K562 (cell line): Measurements from ENCODE around the gene ARHGAP23. TPM values are rescaled to one million over a fixed set of nuclear protein-coding genes. Genes with fewer than 3 reads are reported as not detected.
A peak's percentile ranks its signal among the peaks of the same experiment; 100 is the strongest.

Source experiments
- ATAC-seq: fragments of 200-7000 bp; cut with Tn5 transposase; 3 replicates; pipeline ENCODE4 v1.9.1; 2020; ENCODE audit warnings: moderate library complexity
- BruUV-seq: library from RNA; stranded (reverse); fragments of 400-500 nt; replicated peaks from 2 replicates; lab custom pipeline; 2021; lab: Mats Ljungman, UMichigan
- CTCF ChIA-PET: fragments of 300-600 bp; formaldehyde crosslinking; extraction: SDS; loops from one replicate; lab custom pipeline; 2021; ENCODE audit warnings: low intra/inter-chr PET ratio; lab: Yijun Ruan, JAX
- POLR2A ChIA-PET: fragments of 300-600, 350-650 bp; sonication (Branson Sonifier 250); formaldehyde crosslinking; extraction: SDS; loops from one replicate; lab custom pipeline; 2021; ENCODE audit warnings: antibody characterized with exemption, inconsistent platforms; lab: Yijun Ruan, JAX
- DNase-seq, 4 experiments: peaks; one replicate each; pipeline versions ENCODE4 v3.0.0 to v3.0.0-alpha.2; 2011 to 2018; ENCODE audit warnings: low spot score in 3 of 4, mixed read lengths in 3 of 4; ENCODE audit errors: extremely low read depth in 1 of 4
- FAIRE-seq: peaks from 2 replicates; lab custom pipeline; 2011; peaks lifted over from hg19 to GRCh38; lab: Jason Lieb, UNC
- H2AFZ ChIP-seq: 2 replicates; pipeline ENCODE4 v1.6.0; 2011; ENCODE audit warnings: low read depth, low read length, control low read depth, inconsistent platforms
- H3K27ac ChIP-seq: fragments of 200-600 bp; 3 replicates; pipeline ENCODE4 v1.8.0; 2011; ENCODE audit warnings: low read depth, mild to moderate bottlenecking, control low read depth, inconsistent platforms, low read length, moderate library complexity, mixed read lengths; ENCODE audit errors: extremely low read depth
- H3K27me3 ChIP-seq, 2 experiments: fragments of 300-600 bp in 1 of 2; 2 replicates in 1 of 2; 3 replicates in 1 of 2; pipeline versions ENCODE4 v1.6.0 to v1.8.0; 2011; ENCODE audit warnings: inconsistent platforms in 2 of 2, low read length in 2 of 2, mild to moderate bottlenecking in 1 of 2, mixed read lengths in 1 of 2, moderate library complexity in 1 of 2; ENCODE audit not compliant: control insufficient read depth in 2 of 2, insufficient read depth in 2 of 2
- H3K36me3 ChIP-seq: fragments of 300-600 bp; 3 replicates; pipeline ENCODE4 v1.8.0; 2011; ENCODE audit warnings: mild to moderate bottlenecking, low read length, inconsistent platforms; ENCODE audit not compliant: control insufficient read depth, insufficient read depth
- H3K4me1 ChIP-seq, 2 experiments: fragments of 200-600 bp in 1 of 2; replicated peaks in 1 of 2; 2 replicates in 1 of 2; 3 replicates in 1 of 2; pipeline versions ENCODE4 v1.5.1 to v1.8.0; 2011; ENCODE audit warnings: inconsistent platforms in 2 of 2, low read length in 2 of 2, mild to moderate bottlenecking in 1 of 2, mixed read lengths in 1 of 2, moderate library complexity in 1 of 2; ENCODE audit not compliant: control insufficient read depth in 2 of 2, insufficient read depth in 2 of 2
- H3K4me2 ChIP-seq: 2 replicates; pipeline ENCODE4 v1.6.1; 2011; ENCODE audit warnings: low read length, control low read depth, inconsistent platforms, mixed read lengths; ENCODE audit not compliant: insufficient read depth
- H3K4me3 ChIP-seq: fragments of 200-600 bp; sonication (generic), shearing (Covaris generic); 2 replicates; pipeline ENCODE4 v1.5.1; 2016; ENCODE audit warnings: control low read depth, inconsistent platforms
- H3K79me2 ChIP-seq: fragments of 200-600 bp; 3 replicates; pipeline ENCODE4 v1.8.0; 2011; ENCODE audit warnings: low read length, inconsistent platforms; ENCODE audit not compliant: control insufficient read depth, insufficient read depth
- H3K9ac ChIP-seq, 2 experiments: 2 replicates each; pipeline versions ENCODE4 v1.6.0 to v1.6.1; 2011; ENCODE audit warnings: low read depth in 2 of 2, low read length in 2 of 2, control low read depth in 1 of 2, inconsistent platforms in 1 of 2, mild to moderate bottlenecking in 1 of 2, mixed read lengths in 1 of 2; ENCODE audit not compliant: insufficient read depth in 1 of 2
- H3K9me1 ChIP-seq: one replicate; pipeline ENCODE4 v1.6.0; 2011; ENCODE audit warnings: inconsistent platforms, mild to moderate bottlenecking, low read length, moderate library complexity; ENCODE audit not compliant: control insufficient read depth, insufficient read depth
- H3K9me3 ChIP-seq: replicated peaks from 2 replicates; pipeline ENCODE4 v1.5.1; 2011; ENCODE audit warnings: low read depth, low read length, inconsistent platforms; ENCODE audit not compliant: control insufficient read depth, insufficient read depth
- H4K20me1 ChIP-seq: replicated peaks from 2 replicates; pipeline ENCODE4 v1.6.1; 2011; ENCODE audit warnings: low read length, inconsistent platforms, mixed read lengths; ENCODE audit not compliant: control insufficient read depth, insufficient read depth
- CTBP1 ChIP-seq: fragments of 450-650 bp; IDR thresholded peaks from 2 replicates; pipeline ENCODE4 v1.6.1; 2016; ENCODE audit warnings: borderline replicate concordance
- NR2F6 ChIP-seq: fragments of 450-650 bp; formaldehyde crosslinking; IDR thresholded peaks from 2 replicates; pipeline ENCODE4 v1.4.0; 2020; ENCODE audit warnings: mild to moderate bottlenecking
- NRF1 ChIP-seq, 2 experiments: fragments of 450-650 bp; IDR thresholded peaks in 1 of 2; conservative IDR thresholded peaks in 1 of 2; 2 replicates each; pipeline ENCODE4 v1.6.1; 2014; ENCODE audit warnings: mild to moderate bottlenecking in 2 of 2
- POLR2AphosphoS2 ChIP-seq: IDR thresholded peaks from 2 replicates; pipeline ENCODE4 v1.6.1; 2012; ENCODE audit warnings: low read length, improper control_type of control experiment
- POLR3A ChIP-seq: IDR thresholded peaks from 2 replicates; pipeline ENCODE4 v1.6.1; 2011; ENCODE audit warnings: borderline replicate concordance, mild to moderate bottlenecking, moderate library complexity; ENCODE audit not compliant: insufficient read length, insufficient read depth; ENCODE audit errors: extremely low read depth
- RFX7 ChIP-seq: fragments of 250-450 bp; sonication (Bioruptor Pico); IDR thresholded peaks from 2 replicates; pipeline ENCODE4 v1.5.1; 2021; ENCODE audit warnings: mild to moderate bottlenecking
- TBP ChIP-seq: optimal IDR thresholded peaks from 2 replicates; pipeline ENCODE3; 2011; ENCODE audit warnings: low read depth, low read length, improper control_type of control experiment
- USF2 ChIP-seq: sonication (generic); formaldehyde crosslinking; IDR thresholded peaks from 2 replicates; pipeline ENCODE4 v1.5.0; 2020; ENCODE audit warnings: missing genetic modification reagents
- VEZF1 ChIP-seq: fragments of 200-800 bp; sonication (Bioruptor generic); IDR thresholded peaks from 2 replicates; pipeline ENCODE4 v1.6.1; 2017; ENCODE audit warnings: missing genetic modification characterization, missing compliant biosample characterization
- ZNF324 ChIP-seq: fragments of 250-450 bp; sonication (Bioruptor Pico); IDR thresholded peaks from 2 replicates; pipeline ENCODE4 v1.4.0; 2020; ENCODE audit warnings: mild to moderate bottlenecking
- ZNF431 ChIP-seq: sonication (generic); formaldehyde crosslinking; IDR thresholded peaks from 2 replicates; pipeline ENCODE4 v1.8.0; 2022; ENCODE audit warnings: mild to moderate bottlenecking, missing genetic modification reagents
- ZNF639 ChIP-seq, 2 experiments: fragments of 200-800 bp in 1 of 2; sonication (Bioruptor generic) in 1 of 2; sonication (generic) in 1 of 2; formaldehyde crosslinking in 1 of 2; IDR thresholded peaks in 1 of 2; conservative IDR thresholded peaks in 1 of 2; 2 replicates each; pipeline versions ENCODE4 v1.5.0 to v1.6.1; 2016 to 2020; ENCODE audit warnings: missing compliant biosample characterization in 1 of 2, missing genetic modification characterization in 1 of 2, missing genetic modification reagents in 1 of 2
- WGBS: fragments of 100-300 bp; shearing (Covaris generic); methylation state at CpG from one replicate; pipeline ENCODE4 v1.1.6; 2016; ENCODE audit warnings: low coverage, mixed read lengths; ENCODE audit not compliant: insufficient coverage; ENCODE audit errors: missing lambda C conversion rate; 5-methylcytosine and 5-hydroxymethylcytosine counted together
- in situ Hi-C: fragments of 300-500 bp; cut with MboI; formaldehyde crosslinking; loops from 4 replicates; pipeline ENCODE4 v1.15.0; 2018; ENCODE audit warnings: inconsistent platforms, mixed read lengths
- intact Hi-C: fragments of 100-400 bp; cut with micrococcal nuclease; formaldehyde crosslinking; loops from 2 replicates; pipeline ENCODE4 v1.14.2; 2022
- polyA plus RNA-seq, 8 experiments: library from polyadenylated mRNA; depleted of rRNA in 4 of 8; stranded (reverse) in 5 of 8; unstranded in 3 of 8; fragments of >200 nt; fragmentation: Nextera tagmentation in 2 of 8; fragmentation: Illumina TruSeq in 1 of 8; extraction: Ambion mirVana in 2 of 8; extraction: Trizol in 1 of 8; gene quantifications; 2 replicates each; pipeline versions ENCODE4 v1.2.1 to v1.2.3, GENCODE V29; 2011 to 2014; ENCODE audit warnings: inconsistent platforms in 1 of 8, missing spikeins in 1 of 8
- total RNA-seq, 7 experiments: library from RNA; depleted of rRNA in 6 of 7; stranded (reverse); fragments of >200 nt in 6 of 7; fragmentation: Illumina TruSeq in 2 of 7; extraction: Trizol in 2 of 7; gene quantifications; 2 replicates each; pipeline versions ENCODE4 v1.2.1 to v1.2.3, GENCODE V29; 2011 to 2021; ENCODE audit warnings: low replicate concordance in 1 of 7

ARHGAP23 gene
- total and polyA plus RNA-seq, 9 of the 15 experiments (the other 6 are each of a cell fraction or from before 2014, with no cell fraction given): 0.01 to 2.7 (median 0.70) TPM

- TF ChIP-seq ZNF639 (CRISPR knock-in tag; conservative IDR thresholded peaks at IDR 0.05 in 1 of 2, IDR thresholded peaks at IDR 0.05 in 1 of 2) (no peak), POLR2AphosphoS2 (no peak)
Measured at GRCh38 chr17:38434178-38434665, 6.0 kb downstream of the ARHGAP23 start (continued).

GRCh38 chr17:38435795-38436194 lies 7.5 kb downstream of the ARHGAP23 start:
- WGBS: 2% methylated on average over 9 of the region's 9 CpGs
- Histone ChIP-seq H2AFZ (no peak overlapping the region), H3K27ac (no peak overlapping the region), H3K4me1 (peaks cover 4 to 6% of the 10 kb centered on the region in 2 experiments), H3K4me2 (no peak overlapping the region), H3K27me3 (peaks cover 6 to 49% of the 10 kb centered on the region in 2 experiments; a peak in 4 of 5 replicates), H3K4me3 (no peak overlapping the region), H4K20me1 (peaks cover 4% of the 10 kb centered on the region; the same call in 1 of the 2 replicates), H3K9ac (no peak overlapping the region), H3K79me2 (no peaks in the 10 kb centered on the region), H3K36me3 (no peaks in the 10 kb centered on the region), H3K9me1 (no peaks in the 10 kb centered on the region), H3K9me3 (no peaks in the 10 kb centered on the region)
- DNase-seq (peak; percentile 29 to 68 (median 56)), ATAC-seq (peak; percentile 80), FAIRE-seq (no peak)
- no TSS peak for BruUV-seq
- in situ Hi-C loops (loop anchor here (10.0 kb wide), 1 partner anchor 139 kb away; no protein-coding TSS in a partner anchor), intact Hi-C loops (no loop called here)
- ChIA-PET CTCF (no interaction called here), POLR2A (interaction anchor here (0.7 kb wide), 1 partner anchor 84 kb away, joined by 3 read pairs; the partner anchor contains the start of gene SOCS7)
- TF ChIP-seq ZNF431 (CRISPR knock-in tag): no peak
- TF ChIP-seq NRF1 (conservative IDR thresholded peaks at IDR 0.05 in 1 of 2, IDR thresholded peaks at IDR 0.05 in 1 of 2): peak; percentile 62 to 71
- peak; percentile 30; the same call in 1 of the 2 replicates for TF ChIP-seq VEZF1 (CRISPR knock-in tag)
- no peak for TF ChIP-seq POLR3A
- no peak for TF ChIP-seq ZNF324
- no peak for TF ChIP-seq RFX7 (CRISPR knock-in tag)
- no peak for TF ChIP-seq USF2 (CRISPR knock-in tag)
- no peak for TF ChIP-seq NR2F6 (CRISPR knock-in tag)
- peak; percentile 31; the same call in 1 of the 2 replicates for TF ChIP-seq CTBP1
- no peak for TF ChIP-seq TBP
